Head of caudate nucleus (tissue), 42 donors: ENCODE measurements around the gene SMIM7.
"Not testable (repeated sequence)": the region's sequence is repeated elsewhere in the genome, so short reads cannot be mapped to it uniquely, and the experiment has no call there.

ENCODE experiments used
- DNase-seq, 42 donors: peaks; one replicate each; pipeline versions ENCODE4 v3.0.0 to v3.0.0-alpha.2; 2020 to 2021; ENCODE audit warnings: mixed read lengths in 7 of 42
- intact Hi-C: fragments of 100-400 bp; cut with DNase I; formaldehyde crosslinking; loops from one replicate; pipeline ENCODE4 v1.15.0; 2022

SMIM7 gene

GRCh38 chr19:16659464-16659831, 496 bp downstream of the SMIM7 start:
- intact Hi-C loops = no loop called here
- peak in 2 of 42 donors; percentile 5 to 13 for DNase-seq

DNA sequence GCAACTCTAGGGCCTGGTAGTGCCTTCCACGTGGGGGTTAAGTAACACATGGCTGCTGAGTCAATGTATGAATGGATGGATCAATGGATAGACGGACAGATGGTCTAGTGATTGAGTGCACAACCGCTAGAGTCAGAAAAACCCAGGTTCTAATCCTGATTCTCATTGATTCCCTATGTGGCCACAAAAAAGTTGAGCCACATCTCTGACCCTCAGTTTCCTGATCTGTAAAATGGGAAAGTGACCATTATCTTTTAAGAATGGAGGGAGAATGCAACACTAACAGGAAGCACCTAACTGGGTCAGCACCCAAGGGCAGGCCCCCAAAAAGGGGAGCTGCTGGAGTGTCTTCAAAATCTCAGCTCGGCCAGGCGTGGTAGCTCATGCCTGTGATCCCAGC, 2.6 kb downstream of the SMIM7 start:
- intact Hi-C loops = no loop called here

DNA sequence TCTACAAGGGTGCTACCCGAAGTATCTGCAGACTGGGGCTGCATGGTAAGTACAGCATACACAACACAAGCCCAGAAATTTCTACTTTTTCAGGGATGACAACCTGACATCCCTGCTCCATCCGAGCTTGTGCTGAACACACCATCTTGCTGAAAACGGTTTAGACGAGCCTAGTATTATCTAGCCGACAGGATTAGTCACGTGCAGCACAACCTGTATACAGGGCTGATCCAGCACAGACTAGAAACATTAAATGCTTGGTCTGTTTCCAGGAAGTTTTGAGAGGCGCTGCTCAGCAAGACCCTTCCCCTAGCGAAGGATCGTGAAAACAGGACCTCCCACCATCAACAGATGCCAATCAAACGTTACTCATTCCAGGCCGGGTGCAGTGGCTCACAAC, 4.2 kb downstream of the SMIM7 start:
- intact Hi-C loops = no loop called here
- no peak for DNase-seq

More for the DNA sequence above, 2.6 kb downstream of the SMIM7 start:
- no peak for DNase-seq

DNA sequence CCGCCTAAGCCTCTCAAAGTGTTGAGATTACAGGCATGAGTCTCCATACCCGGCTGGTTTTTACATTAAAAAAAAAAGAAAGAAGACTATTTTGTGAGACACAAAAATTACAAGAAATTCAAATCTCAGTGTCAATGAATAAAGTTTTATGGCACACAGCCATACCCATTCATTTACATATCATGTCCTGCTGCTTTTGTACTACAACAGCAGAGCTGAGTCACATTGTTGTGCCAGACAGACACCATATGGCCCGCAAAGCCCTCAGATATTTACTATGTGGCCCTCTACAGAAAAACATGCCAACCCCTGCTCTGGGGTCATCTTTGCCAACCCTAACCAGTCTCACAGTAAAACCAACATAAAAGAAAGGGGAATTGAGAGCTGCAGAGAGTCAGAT, 5.3 kb downstream of the SMIM7 start:
- no peak for DNase-seq
- intact Hi-C loops = no loop called here

DNA sequence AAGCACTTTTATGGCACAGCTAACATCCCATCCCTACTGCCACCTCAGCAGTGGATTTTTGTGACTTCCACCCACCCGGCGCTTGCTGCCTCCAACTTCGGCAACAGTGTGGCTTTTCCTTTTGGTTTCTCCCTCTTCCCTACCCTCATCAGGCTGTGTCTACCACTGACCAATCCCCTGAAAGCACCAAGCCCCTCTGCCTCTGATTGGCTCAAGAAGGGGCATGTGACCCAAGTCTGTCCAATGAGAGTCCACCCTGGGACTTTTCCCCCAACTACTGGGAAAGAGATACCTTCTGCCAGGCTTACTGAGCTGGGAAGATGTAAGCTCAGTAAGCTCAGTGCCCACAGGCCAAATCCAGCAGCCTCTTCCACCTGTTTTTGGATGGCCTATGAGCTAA, 5.8 kb downstream of the SMIM7 start:
- DNase-seq = peak in 14 of 42 donors; percentile 6 to 52 (median 32)
- intact Hi-C loops = no loop called here

- intact Hi-C loops = no loop called here
- DNase-seq = no peak
Measured at GRCh38 chr19:16652854-16653253, 7.1 kb downstream of the SMIM7 start.

- intact Hi-C loops = not testable (repeated sequence)
Measured at GRCh38 chr19:16651421-16652188, 8.3 kb downstream of the SMIM7 start.

GRCh38 chr19:16650821-16651220, 9.1 kb downstream of the SMIM7 start:
- no peak for DNase-seq
- intact Hi-C loops = no loop called here

More at GRCh38 chr19:16651421-16652188, 8.3 kb downstream of the SMIM7 start:
- DNase-seq = not testable (repeated sequence)

DNA sequence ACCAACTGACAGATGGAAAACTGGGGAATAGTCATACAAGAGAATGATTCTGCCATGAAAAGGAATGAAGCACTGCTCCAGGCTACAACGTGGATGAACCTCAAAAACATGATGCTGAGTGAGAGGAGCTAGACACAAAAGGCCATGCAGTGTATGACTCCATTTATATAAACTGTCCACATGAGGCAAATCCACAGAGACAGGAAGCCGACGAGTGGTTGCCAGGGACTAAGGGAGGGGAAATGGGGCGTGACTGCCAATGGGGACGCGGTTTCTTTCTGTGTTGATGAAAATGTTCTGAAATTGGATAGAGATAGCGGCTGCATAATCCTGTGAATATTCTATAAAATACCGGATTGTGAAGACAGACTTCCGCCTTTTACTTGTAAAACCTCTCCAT, 10.2 kb downstream of the SMIM7 start:
- DNase-seq = no peak

DNA sequence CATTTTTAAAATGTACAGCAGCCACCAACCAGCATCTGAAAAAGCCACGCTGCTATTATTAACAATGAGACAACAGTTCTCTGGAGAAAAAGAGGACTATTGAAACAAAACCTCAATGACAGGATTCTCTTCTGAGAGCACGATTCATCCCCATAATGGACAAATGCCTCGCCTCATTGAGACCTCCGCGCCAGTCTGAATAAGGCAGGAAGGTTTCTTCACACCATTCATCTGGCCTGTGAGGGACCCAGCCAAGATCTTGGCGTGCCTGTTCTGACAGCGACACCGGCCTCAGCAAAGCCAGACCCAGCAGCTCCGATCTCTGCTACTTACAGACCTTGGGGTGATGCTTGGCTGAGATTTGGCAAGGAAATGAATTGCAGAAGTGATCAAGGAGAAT, 14.8 kb downstream of the SMIM7 start:
- peak; percentile 35 to 87 (median 70) for DNase-seq
- intact Hi-C loops = no loop called here

More for the DNA sequence above, 10.2 kb downstream of the SMIM7 start:
- intact Hi-C loops = no loop called here

DNA sequence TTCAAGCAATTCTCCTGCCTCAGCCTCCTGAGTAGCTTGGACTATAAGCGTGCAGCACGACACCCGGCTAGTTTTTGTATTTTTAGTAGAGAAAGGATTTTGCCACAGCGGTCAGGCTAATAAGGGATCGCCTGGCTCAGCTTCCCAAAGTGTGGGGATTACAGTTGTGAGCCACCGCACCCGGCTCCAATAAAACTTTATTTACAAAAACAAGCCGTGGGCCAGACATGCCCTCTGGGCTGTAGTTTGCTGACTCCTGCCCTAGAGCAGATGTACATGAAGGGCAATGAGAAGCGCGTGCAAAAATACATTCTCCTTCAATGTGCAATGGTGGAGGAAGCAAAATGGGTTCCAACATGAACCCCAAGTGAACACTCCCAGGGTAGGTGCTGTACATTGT, 18.2 kb downstream of the SMIM7 start:
- intact Hi-C loops = no loop called here

DNA sequence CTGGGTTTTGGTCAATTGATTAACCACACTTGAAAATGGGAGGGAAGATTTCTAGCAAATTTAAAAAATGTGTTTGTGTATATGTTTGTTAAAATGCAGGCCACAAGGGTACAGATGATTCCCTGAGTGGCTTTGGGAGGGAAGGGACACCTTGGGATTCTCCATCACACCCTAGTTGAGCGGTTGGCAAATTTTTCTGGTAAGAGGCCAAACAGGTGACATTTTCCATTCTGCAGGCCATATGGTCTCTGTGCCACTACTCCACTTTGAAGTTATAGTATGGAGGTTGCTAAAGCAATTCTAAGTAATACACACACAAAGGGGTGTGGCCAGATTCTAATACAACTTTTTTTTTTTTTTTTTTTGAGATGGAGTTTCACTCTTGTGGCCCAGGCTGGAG, 19.0 kb downstream of the SMIM7 start:
- intact Hi-C loops = no loop called here
- no peak for DNase-seq

More for the DNA sequence above, 18.2 kb downstream of the SMIM7 start:
- no peak for DNase-seq

- intact Hi-C loops = no loop called here
Measured at GRCh38 chr19:16638666-16639065, 21.3 kb downstream of the SMIM7 start.

DNA sequence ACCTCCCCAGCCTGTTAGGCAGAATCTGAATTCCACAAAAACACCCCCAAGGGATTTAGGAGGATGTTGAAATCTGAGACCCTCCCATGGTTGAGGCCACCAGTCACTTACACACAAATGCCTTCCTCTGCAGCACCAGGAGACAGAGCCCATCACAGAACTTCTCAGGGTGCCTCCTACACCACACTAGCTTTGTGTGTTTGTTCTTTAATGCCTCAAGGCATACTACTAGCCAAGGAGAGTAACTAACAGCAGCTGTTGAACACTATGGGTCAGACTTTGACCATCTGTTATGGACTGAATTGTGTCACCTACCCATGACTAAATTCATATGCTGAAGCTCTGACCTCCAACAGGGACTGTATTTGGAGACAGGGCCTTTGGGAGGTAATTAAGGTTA, 22.4 kb downstream of the SMIM7 start:
- no peak for DNase-seq
- intact Hi-C loops = no loop called here

More at GRCh38 chr19:16638666-16639065, 21.3 kb downstream of the SMIM7 start:
- DNase-seq = no peak

DNA sequence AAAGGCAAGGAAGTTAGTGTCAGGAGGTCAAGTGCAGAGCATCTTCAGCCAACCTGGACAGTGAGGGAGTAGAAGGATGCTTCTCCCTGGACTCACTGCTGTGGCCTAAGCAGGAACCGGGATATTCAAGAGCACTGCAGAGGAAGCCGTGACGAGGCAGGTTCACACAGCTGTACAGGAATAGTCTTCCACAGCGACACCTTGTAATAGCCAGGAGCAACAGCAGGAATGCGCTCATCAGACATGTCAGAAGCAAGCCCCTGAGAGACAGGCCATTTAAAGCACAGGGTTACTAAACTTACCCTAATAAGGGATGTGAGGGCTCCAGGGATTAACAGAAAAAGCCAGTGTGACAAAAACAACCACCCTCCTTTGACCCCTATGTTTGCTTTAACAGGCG, 28.5 kb downstream of the SMIM7 start:
- DNase-seq = no peak
- intact Hi-C loops = no loop called here

- intact Hi-C loops = loop anchor here (1.0 to 2.0 kb wide), 2 partner anchors 31 to 56 kb away; partner anchors contain the start of genes SLC35E1 and SMIM7
- peak in 7 of 42 donors; percentile 10 to 27 (median 13) for DNase-seq
Measured at GRCh38 chr19:16628984-16629691, 30.8 kb downstream of the SMIM7 start.

GRCh38 chr19:16628183-16628983, 31.6 kb downstream of the SMIM7 start, which contains the start of gene MED26:
TSS of gene MED26 (minus strand) at chr19:16628204. CDS start at chr19:16627943, 261 bp downstream.
- DNase-seq = peak; percentile 85 to 97 (median 95)
- intact Hi-C loops = loop anchor here (1.0 to 2.0 kb wide), 2 partner anchors 32 to 56 kb away; partner anchors contain the start of genes SLC35E1 and SMIM7

DNA sequence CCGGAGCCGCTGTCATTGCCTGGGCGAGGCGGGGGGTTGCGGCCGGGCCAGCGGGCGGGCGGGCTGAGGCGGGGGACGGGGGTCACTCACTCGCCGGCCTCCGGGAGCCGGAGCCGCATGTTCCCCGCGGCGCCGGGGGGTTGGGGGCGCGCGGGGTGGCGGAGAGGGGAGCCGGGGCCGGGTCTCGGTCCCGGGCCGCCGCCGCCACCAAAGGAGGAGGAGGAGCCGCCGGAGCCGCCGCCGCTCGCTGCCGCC, 32.1 kb downstream of the SMIM7 start:
- intact Hi-C loops = loop anchor here (1.0 to 2.0 kb wide), 2 partner anchors 32 to 55 kb away; partner anchors contain the start of genes SLC35E1 and SMIM7
- DNase-seq = peak in 4 of 42 donors; percentile 6 to 36 (median 12)

DNA sequence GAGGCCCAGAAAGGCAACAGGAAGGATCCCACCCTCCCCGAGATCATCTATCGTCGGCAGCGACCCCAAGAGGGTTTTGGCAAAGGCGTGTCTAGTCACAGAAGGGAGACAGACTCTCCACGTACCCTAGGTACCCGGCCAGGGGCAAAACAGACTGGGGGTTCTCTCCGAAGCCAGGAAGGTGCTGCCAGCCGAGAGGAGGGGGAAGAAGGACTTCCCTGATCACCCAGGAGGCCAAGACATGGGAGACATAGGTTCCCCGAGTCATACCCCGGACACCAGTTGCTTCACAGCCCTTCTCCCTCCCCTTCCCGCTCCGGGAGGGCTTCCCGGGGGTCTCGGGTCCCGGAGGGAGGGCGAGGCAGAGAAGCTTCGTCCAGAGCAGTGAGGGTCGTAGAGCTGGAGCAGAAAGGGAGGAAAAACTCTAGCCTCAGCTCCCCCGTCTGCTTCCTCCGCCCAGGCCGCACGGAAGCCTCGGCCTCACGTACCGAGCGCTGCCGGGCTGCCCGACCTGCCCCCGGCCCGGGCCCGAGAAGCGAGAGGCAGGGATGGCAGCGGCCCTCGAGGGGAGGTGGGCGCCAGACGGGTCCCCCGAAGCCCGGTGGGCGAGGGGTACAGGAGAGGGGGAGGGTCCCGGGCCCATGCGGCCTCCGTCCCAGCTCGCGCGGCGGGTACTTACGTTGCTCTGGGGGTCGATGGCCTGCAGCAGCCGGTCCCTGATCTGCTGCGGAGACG, 32.6 kb downstream of the SMIM7 start:
- peak in 4 of 42 donors; percentile 3 to 38 (median 29) for DNase-seq
- intact Hi-C loops = no loop called here
